ENCODE data around the gene BNIP3. TPM values are rescaled to one million over a fixed set of nuclear protein-coding genes. Genes with fewer than 3 reads are reported as not detected.

Gene BNIP3
- total and polyA plus RNA-seq, 4 donors: 36.8 to 151 (median 114) TPM

DNA sequence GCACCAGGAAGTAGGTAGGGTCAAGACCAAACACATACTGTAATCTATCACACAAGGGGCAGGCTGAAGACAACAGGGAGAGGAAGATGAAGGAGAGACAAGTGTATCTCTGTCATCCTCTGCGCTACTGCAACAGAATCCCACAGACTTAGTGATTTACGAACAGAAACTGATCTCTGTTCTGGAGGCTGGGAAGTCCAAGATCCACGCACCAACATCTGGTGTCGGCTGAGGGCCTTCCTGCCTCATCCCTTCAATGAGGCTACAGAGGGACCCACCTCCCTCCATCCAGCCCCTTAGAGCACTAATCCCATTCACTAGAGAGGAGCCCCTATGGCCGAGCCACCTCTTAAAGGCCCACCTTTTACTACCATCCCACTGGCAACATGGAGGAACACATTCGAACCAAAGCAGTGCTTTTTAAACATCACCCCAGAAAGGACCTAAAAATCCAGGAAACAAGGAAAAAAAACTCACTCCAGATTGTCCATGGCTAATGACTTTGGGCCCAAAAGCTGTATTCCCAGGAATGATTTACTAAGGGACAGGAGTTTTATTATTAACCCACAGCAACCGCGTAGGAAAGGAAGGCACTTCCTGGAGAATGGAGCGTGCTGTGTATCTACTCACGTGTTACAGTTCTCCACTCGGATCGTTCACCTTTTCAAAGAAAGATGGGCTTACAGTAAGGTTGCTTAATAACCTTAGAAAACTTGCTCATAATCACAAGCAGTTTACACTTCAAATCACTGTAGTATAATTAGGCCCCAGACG lies 4.2 kb downstream of the BNIP3 start:
- Histone ChIP-seq H3K36me3 (ENCODE audit: control insufficient read depth in 4 of 4, insufficient read depth in 3 of 4, low read depth in 1 of 4, low read length in 3 of 4) (peaks cover 0 to 4% (median 2%) of the 10 kb centered on the region in 4 donors), H3K27me3 (ENCODE audit: control insufficient read depth in 4 of 4, insufficient read depth in 4 of 4, low read length in 3 of 4) (no peaks in the 10 kb centered on the region), H3K27ac (ENCODE audit: low read depth in 1 of 2, low read length in 2 of 2) (peak overlapping the region in 1 of 2 donors; percentile 13), H3K4me3 (ENCODE audit: low read depth in 1 of 3, low read length in 3 of 3) (no peak overlapping the region), H3K9ac (ENCODE audit: low read depth in 1 of 2, low read length in 2 of 2) (no peak overlapping the region), H3K4me1 (ENCODE audit: control insufficient read depth in 4 of 4, insufficient read depth in 4 of 4, low read length in 3 of 4) (peaks cover 10 to 42% (median 29%) of the 10 kb centered on the region in 4 donors), H3K9me3 (ENCODE audit: control insufficient read depth in 4 of 4, low read length in 3 of 4) (no peaks in the 10 kb centered on the region)
- TF ChIP-seq, protein P1, sequence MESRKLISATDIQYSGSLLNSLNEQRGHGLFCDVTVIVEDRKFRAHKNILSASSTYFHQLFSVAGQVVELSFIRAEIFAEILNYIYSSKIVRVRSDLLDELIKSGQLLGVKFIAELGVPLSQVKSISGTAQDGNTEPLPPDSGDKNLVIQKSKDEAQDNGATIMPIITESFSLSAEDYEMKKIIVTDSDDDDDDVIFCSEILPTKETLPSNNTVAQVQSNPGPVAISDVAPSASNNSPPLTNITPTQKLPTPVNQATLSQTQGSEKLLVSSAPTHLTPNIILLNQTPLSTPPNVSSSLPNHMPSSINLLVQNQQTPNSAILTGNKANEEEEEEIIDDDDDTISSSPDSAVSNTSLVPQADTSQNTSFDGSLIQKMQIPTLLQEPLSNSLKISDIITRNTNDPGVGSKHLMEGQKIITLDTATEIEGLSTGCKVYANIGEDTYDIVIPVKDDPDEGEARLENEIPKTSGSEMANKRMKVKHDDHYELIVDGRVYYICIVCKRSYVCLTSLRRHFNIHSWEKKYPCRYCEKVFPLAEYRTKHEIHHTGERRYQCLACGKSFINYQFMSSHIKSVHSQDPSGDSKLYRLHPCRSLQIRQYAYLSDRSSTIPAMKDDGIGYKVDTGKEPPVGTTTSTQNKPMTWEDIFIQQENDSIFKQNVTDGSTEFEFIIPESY (IDR thresholded peaks at IDR 0.05): no peak
- TF ChIP-seq NR2F2 (IDR thresholded peaks at IDR 0.05) (no peak), FOXA2 (IDR thresholded peaks at IDR 0.05) (no peak), RXRA (IDR thresholded peaks at IDR 0.05) (peak; percentile 19 to 50), RAD21 (IDR thresholded peaks at IDR 0.05) (peak in 1 of 2 donors; percentile 35), YY1 (IDR thresholded peaks at IDR 0.05) (peak; percentile 23), EGR1 (IDR thresholded peaks at IDR 0.05; ENCODE audit: low read depth in 2 of 2) (no peak), FOXA1 (IDR thresholded peaks at IDR 0.05) (no peak), HNF4A (conservative IDR thresholded peaks at IDR 0.05) (peak; percentile 15 to 20), HNF4G (IDR thresholded peaks at IDR 0.05) (no peak), JUND (IDR thresholded peaks at IDR 0.05) (no peak), SP1 (IDR thresholded peaks at IDR 0.05) (peak; percentile 49), TAF1 (conservative IDR thresholded peaks at IDR 0.05) (no peak), GABPA (IDR thresholded peaks at IDR 0.05 in 1 of 2, conservative IDR thresholded peaks at IDR 0.05 in 1 of 2) (no peak)
- TF ChIP-seq, protein P2, sequence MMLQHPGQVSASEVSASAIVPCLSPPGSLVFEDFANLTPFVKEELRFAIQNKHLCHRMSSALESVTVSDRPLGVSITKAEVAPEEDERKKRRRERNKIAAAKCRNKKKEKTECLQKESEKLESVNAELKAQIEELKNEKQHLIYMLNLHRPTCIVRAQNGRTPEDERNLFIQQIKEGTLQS (IDR thresholded peaks at IDR 0.05): no peak
- TF ChIP-seq, protein P3, sequence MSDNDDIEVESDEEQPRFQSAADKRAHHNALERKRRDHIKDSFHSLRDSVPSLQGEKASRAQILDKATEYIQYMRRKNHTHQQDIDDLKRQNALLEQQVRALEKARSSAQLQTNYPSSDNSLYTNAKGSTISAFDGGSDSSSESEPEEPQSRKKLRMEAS (IDR thresholded peaks at IDR 0.05): peak; percentile 10
- TF ChIP-seq, protein P4, sequence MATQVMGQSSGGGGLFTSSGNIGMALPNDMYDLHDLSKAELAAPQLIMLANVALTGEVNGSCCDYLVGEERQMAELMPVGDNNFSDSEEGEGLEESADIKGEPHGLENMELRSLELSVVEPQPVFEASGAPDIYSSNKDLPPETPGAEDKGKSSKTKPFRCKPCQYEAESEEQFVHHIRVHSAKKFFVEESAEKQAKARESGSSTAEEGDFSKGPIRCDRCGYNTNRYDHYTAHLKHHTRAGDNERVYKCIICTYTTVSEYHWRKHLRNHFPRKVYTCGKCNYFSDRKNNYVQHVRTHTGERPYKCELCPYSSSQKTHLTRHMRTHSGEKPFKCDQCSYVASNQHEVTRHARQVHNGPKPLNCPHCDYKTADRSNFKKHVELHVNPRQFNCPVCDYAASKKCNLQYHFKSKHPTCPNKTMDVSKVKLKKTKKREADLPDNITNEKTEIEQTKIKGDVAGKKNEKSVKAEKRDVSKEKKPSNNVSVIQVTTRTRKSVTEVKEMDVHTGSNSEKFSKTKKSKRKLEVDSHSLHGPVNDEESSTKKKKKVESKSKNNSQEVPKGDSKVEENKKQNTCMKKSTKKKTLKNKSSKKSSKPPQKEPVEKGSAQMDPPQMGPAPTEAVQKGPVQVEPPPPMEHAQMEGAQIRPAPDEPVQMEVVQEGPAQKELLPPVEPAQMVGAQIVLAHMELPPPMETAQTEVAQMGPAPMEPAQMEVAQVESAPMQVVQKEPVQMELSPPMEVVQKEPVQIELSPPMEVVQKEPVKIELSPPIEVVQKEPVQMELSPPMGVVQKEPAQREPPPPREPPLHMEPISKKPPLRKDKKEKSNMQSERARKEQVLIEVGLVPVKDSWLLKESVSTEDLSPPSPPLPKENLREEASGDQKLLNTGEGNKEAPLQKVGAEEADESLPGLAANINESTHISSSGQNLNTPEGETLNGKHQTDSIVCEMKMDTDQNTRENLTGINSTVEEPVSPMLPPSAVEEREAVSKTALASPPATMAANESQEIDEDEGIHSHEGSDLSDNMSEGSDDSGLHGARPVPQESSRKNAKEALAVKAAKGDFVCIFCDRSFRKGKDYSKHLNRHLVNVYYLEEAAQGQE (IDR thresholded peaks at IDR 0.05): no peak
- TF ChIP-seq, protein P5, sequence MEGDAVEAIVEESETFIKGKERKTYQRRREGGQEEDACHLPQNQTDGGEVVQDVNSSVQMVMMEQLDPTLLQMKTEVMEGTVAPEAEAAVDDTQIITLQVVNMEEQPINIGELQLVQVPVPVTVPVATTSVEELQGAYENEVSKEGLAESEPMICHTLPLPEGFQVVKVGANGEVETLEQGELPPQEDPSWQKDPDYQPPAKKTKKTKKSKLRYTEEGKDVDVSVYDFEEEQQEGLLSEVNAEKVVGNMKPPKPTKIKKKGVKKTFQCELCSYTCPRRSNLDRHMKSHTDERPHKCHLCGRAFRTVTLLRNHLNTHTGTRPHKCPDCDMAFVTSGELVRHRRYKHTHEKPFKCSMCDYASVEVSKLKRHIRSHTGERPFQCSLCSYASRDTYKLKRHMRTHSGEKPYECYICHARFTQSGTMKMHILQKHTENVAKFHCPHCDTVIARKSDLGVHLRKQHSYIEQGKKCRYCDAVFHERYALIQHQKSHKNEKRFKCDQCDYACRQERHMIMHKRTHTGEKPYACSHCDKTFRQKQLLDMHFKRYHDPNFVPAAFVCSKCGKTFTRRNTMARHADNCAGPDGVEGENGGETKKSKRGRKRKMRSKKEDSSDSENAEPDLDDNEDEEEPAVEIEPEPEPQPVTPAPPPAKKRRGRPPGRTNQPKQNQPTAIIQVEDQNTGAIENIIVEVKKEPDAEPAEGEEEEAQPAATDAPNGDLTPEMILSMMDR (IDR thresholded peaks at IDR 0.05; ENCODE audit: low read depth, low read length, missing input control): no peak
- WGBS: 61% methylated on average over 13 of the region's 13 CpGs
- no peak for DNase-seq (ENCODE audit: low spot score)

All from liver (tissue), 9 donors.